Caki2 (cell line): ENCODE results near the gene ANXA3. TPM values are rescaled to one million over a fixed set of nuclear protein-coding genes. Genes with fewer than 3 reads are reported as not detected.

ENCODE experiments used
- DNase-seq: peaks from one replicate; pipeline ENCODE4 v3.0.0-alpha.2; 2015; ENCODE audit warnings: low read depth
- in situ Hi-C: cut with HindIII; loops from 2 replicates; pipeline ENCODE4 v1.10.0; 2016; ENCODE audit warnings: low sequenced_read_pairs, low pct_unique_long_range_greater_than_20kb, mixed read lengths
- total RNA-seq: library from RNA; depleted of rRNA; stranded (reverse); fragments of >200 nt; shearing (Covaris generic); gene quantifications from 2 replicates; pipeline ENCODE4 v1.2.3, GENCODE V29; 2014; ENCODE audit warnings: low replicate concordance; rRNA removed

ANXA3 gene
- total RNA-seq, 1 experiment from 2014 or later, result 64.7 TPM

GRCh38 chr4:78651250-78651860, 99.8 kb downstream of the ANXA3 start:
- in situ Hi-C loops, result no loop called here
- DNase-seq, result no peak

- DNase-seq, result no peak
- in situ Hi-C loops, result no loop called here
Measured at GRCh38 chr4:78652282-78652876, 100.8 kb downstream of the ANXA3 start.

GRCh38 chr4:78653655-78654054, 102.1 kb downstream of the ANXA3 start:
- in situ Hi-C loops, result no loop called here
- no peak for DNase-seq

GRCh38 chr4:78654807-78655206, 103.2 kb downstream of the ANXA3 start:
- no peak for DNase-seq
- in situ Hi-C loops, result no loop called here

GRCh38 chr4:78656968-78657445, 105.4 kb downstream of the ANXA3 start:
- DNase-seq, result no peak
- in situ Hi-C loops, result no loop called here

- in situ Hi-C loops, result no loop called here
- DNase-seq, result no peak
Measured at GRCh38 chr4:78659264-78659663, 107.7 kb downstream of the ANXA3 start.

GRCh38 chr4:78659665-78660064, 108.1 kb downstream of the ANXA3 start:
- no peak for DNase-seq

More at GRCh38 chr4:78659665-78660064, 108.1 kb downstream of the ANXA3 start:
- in situ Hi-C loops, result no loop called here

Other genes with a start within 250 kb of the ANXA3 start
- 28.4 and 53.5 TPM in 2 replicates for gene BMP2K, start 224.6 kb downstream of the ANXA3 start, total RNA-seq